ENCODE measurements around the gene FOXO3B.
"Not testable (repeated sequence)": the region's sequence is repeated elsewhere in the genome, so short reads cannot be mapped to it uniquely, and the experiment has no call there.

FOXO3B gene

GRCh38 chr17:18698473-18699103 is 16.5 kb upstream of the FOXO3B start:
- 35 to 40% methylated on average over 1 to 3 of the region's 8 CpGs for WGBS, 2 experiments (ENCODE audit: insufficient coverage in 2 of 2)
- H3K27ac ChIP-seq (ENCODE audit: low read depth, low read length, severe bottlenecking); H3K36me3 ChIP-seq (ENCODE audit: control insufficient read depth, insufficient read depth, low read length); H3K4me1 ChIP-seq (ENCODE audit: control insufficient read depth, insufficient read depth, low read length, poor library complexity, severe bottlenecking); H3K9me3 ChIP-seq (ENCODE audit: control insufficient read depth, low read length): not testable (repeated sequence)
- peak overlapping the region; percentile 49 for H3K4me3 ChIP-seq (ENCODE audit: extremely low read depth, insufficient read depth, low read length, poor library complexity, severe bottlenecking)

GRCh38 chr17:18695143-18695542 is 13.0 kb upstream of the FOXO3B start:
- H3K27ac ChIP-seq (ENCODE audit: low read depth, low read length, severe bottlenecking); H3K9me3 ChIP-seq (ENCODE audit: control insufficient read depth, low read length); H3K4me3 ChIP-seq (ENCODE audit: extremely low read depth, insufficient read depth, low read length, poor library complexity, severe bottlenecking); H3K4me1 ChIP-seq (ENCODE audit: control insufficient read depth, insufficient read depth, low read length, poor library complexity, severe bottlenecking); H3K36me3 ChIP-seq (ENCODE audit: control insufficient read depth, insufficient read depth, low read length): not testable (repeated sequence)
- WGBS, 2 experiments (ENCODE audit: insufficient coverage in 2 of 2) = 40% methylated on average over 1 of the region's 2 CpGs; no CpG with 5 or more reads in 1 of the 2 experiments

GRCh38 chr17:18682668-18683067 is 554 bp upstream of the FOXO3B start:
- H3K9me3 ChIP-seq (ENCODE audit: control insufficient read depth, low read length); H3K4me1 ChIP-seq (ENCODE audit: control insufficient read depth, insufficient read depth, low read length, poor library complexity, severe bottlenecking); H3K27ac ChIP-seq (ENCODE audit: low read depth, low read length, severe bottlenecking): not testable (repeated sequence)
- no CpG with 5 or more reads among the region's 3 CpGs for WGBS, 2 experiments (ENCODE audit: insufficient coverage in 2 of 2)
- H3K4me3 ChIP-seq (ENCODE audit: extremely low read depth, insufficient read depth, low read length, poor library complexity, severe bottlenecking) = peak overlapping the region; percentile 47
- peaks cover 20% of the 10 kb centered on the region for H3K36me3 ChIP-seq (ENCODE audit: control insufficient read depth, insufficient read depth, low read length)

GRCh38 chr17:18677381-18677780 is 4.7 kb downstream of the FOXO3B start:
- H3K36me3 ChIP-seq (ENCODE audit: control insufficient read depth, insufficient read depth, low read length) = peaks cover 44% of the 10 kb centered on the region
- H3K4me3 ChIP-seq (ENCODE audit: extremely low read depth, insufficient read depth, low read length, poor library complexity, severe bottlenecking); H3K4me1 ChIP-seq (ENCODE audit: control insufficient read depth, insufficient read depth, low read length, poor library complexity, severe bottlenecking); H3K27ac ChIP-seq (ENCODE audit: low read depth, low read length, severe bottlenecking); H3K9me3 ChIP-seq (ENCODE audit: control insufficient read depth, low read length): not testable (repeated sequence)
- 60 to 92% methylated on average over 1 to 4 of the region's 29 CpGs for WGBS, 2 experiments (ENCODE audit: insufficient coverage in 2 of 2)

GRCh38 chr17:18676928-18677327 is 5.2 kb downstream of the FOXO3B start:
- not testable (repeated sequence) for H3K4me1 ChIP-seq (ENCODE audit: control insufficient read depth, insufficient read depth, low read length, poor library complexity, severe bottlenecking); H3K9me3 ChIP-seq (ENCODE audit: control insufficient read depth, low read length); H3K27ac ChIP-seq (ENCODE audit: low read depth, low read length, severe bottlenecking); H3K4me3 ChIP-seq (ENCODE audit: extremely low read depth, insufficient read depth, low read length, poor library complexity, severe bottlenecking)
- H3K36me3 ChIP-seq (ENCODE audit: control insufficient read depth, insufficient read depth, low read length) = peaks cover 48% of the 10 kb centered on the region
- no CpG with 5 or more reads among the region's 3 CpGs for WGBS, 2 experiments (ENCODE audit: insufficient coverage in 2 of 2)

GRCh38 chr17:18672395-18673227 is 9.5 kb downstream of the FOXO3B start:
- H3K4me1 ChIP-seq (ENCODE audit: control insufficient read depth, insufficient read depth, low read length, poor library complexity, severe bottlenecking); H3K27ac ChIP-seq (ENCODE audit: low read depth, low read length, severe bottlenecking); H3K4me3 ChIP-seq (ENCODE audit: extremely low read depth, insufficient read depth, low read length, poor library complexity, severe bottlenecking): not testable (repeated sequence)
- WGBS, 2 experiments (ENCODE audit: insufficient coverage in 2 of 2) = 98 to 100% methylated on average over 8 to 13 of the region's 102 CpGs
- Histone ChIP-seq H3K36me3 (ENCODE audit: control insufficient read depth, insufficient read depth, low read length) (peaks cover 63% of the 10 kb centered on the region), H3K9me3 (ENCODE audit: control insufficient read depth, low read length) (peaks cover 29% of the 10 kb centered on the region)

DNA sequence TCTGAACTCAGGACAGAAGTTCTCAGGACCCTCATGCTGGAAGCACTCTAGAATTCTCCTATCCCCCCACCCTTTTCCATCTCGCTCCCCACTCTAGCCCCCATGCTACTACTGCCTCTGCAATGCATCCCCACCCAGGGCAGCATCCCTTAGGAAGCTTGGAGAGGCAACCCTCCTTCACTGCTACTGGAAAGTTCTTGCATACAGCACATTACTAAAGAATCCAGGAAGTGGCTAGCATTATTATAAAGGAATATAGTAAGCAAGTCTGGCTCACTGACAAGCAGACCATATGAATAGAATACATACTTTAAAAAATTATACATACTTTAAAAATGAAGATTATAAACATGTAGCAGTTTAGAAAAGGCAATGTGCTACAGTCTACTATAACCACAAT is 13.5 kb downstream of the FOXO3B start:
- 100% methylated on average over 1 of the region's 1 CpG for WGBS, 2 experiments (ENCODE audit: insufficient coverage in 2 of 2)
- H3K4me3 ChIP-seq (ENCODE audit: extremely low read depth, insufficient read depth, low read length, poor library complexity, severe bottlenecking); H3K27ac ChIP-seq (ENCODE audit: low read depth, low read length, severe bottlenecking); H3K4me1 ChIP-seq (ENCODE audit: control insufficient read depth, insufficient read depth, low read length, poor library complexity, severe bottlenecking): not testable (repeated sequence)
- H3K9me3 ChIP-seq (ENCODE audit: control insufficient read depth, low read length) = peaks cover 25% of the 10 kb centered on the region
- H3K36me3 ChIP-seq (ENCODE audit: control insufficient read depth, insufficient read depth, low read length) = peaks cover 52% of the 10 kb centered on the region

DNA sequence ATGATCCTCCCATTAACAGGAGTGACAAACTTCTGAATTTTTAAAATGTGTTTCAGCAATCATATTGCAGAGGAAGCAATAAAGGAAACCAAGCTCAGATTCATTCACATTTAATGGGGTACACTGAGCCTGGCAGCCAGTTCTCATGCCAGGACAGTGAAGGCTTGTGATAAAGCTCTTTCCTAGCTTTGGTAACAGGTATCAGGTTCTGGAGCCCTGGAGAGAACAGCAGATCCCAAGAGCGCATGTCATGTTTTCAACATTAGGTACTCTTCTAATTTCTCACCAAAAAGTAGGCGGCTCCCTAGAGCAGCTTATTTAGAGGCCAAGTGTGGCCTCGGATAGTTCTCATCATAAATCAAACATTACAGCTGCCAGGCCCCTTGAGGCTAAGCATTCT is 14.6 kb downstream of the FOXO3B start:
- not testable (repeated sequence) for H3K27ac ChIP-seq (ENCODE audit: low read depth, low read length, severe bottlenecking); H3K4me1 ChIP-seq (ENCODE audit: control insufficient read depth, insufficient read depth, low read length, poor library complexity, severe bottlenecking); H3K4me3 ChIP-seq (ENCODE audit: extremely low read depth, insufficient read depth, low read length, poor library complexity, severe bottlenecking)
- peaks cover 31% of the 10 kb centered on the region for H3K9me3 ChIP-seq (ENCODE audit: control insufficient read depth, low read length)
- peaks cover 43% of the 10 kb centered on the region for H3K36me3 ChIP-seq (ENCODE audit: control insufficient read depth, insufficient read depth, low read length)
- 100% methylated on average over 2 of the region's 3 CpGs; no CpG with 5 or more reads in 1 of the 2 experiments for whole genome bisulfite sequencing, 2 experiments (ENCODE audit: insufficient coverage in 2 of 2)

DNA sequence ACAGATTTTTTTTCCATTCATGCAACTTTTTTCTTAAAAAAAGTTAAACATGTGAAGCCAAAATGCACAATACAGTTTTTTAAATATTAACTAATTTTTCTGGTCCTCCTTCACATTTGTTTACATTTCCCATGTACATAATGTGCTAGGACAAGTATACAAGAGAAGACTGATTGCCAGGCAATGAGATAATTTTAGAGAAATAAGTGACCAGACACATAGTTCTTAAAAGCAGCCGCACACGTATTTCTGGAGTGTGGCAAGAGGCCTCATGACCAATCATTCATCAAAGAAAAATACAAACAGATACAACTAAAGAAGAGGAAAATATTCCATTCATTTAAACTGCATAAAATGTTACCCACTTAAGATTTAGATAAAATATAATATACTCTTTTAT is 15.8 kb downstream of the FOXO3B start:
- H3K4me3 ChIP-seq (ENCODE audit: extremely low read depth, insufficient read depth, low read length, poor library complexity, severe bottlenecking); H3K4me1 ChIP-seq (ENCODE audit: control insufficient read depth, insufficient read depth, low read length, poor library complexity, severe bottlenecking); H3K27ac ChIP-seq (ENCODE audit: low read depth, low read length, severe bottlenecking): not testable (repeated sequence)
- no CpG with 5 or more reads among the region's 2 CpGs for WGBS, 2 experiments (ENCODE audit: insufficient coverage in 2 of 2)
- peaks cover 38% of the 10 kb centered on the region for H3K9me3 ChIP-seq (ENCODE audit: control insufficient read depth, low read length)
- H3K36me3 ChIP-seq (ENCODE audit: control insufficient read depth, insufficient read depth, low read length) = peaks cover 33% of the 10 kb centered on the region

GRCh38 chr17:18661924-18662624 is 20.0 kb downstream of the FOXO3B start:
- not testable (repeated sequence) for H3K4me3 ChIP-seq (ENCODE audit: extremely low read depth, insufficient read depth, low read length, poor library complexity, severe bottlenecking)
- WGBS, 2 experiments (ENCODE audit: insufficient coverage in 2 of 2) = 100% methylated on average over 1 of the region's 5 CpGs; no CpG with 5 or more reads in 1 of the 2 experiments

More at GRCh38 chr17:18661924-18662624, 20.0 kb downstream of the FOXO3B start:
- H3K9me3 ChIP-seq (ENCODE audit: control insufficient read depth, low read length) = peaks cover 19% of the 10 kb centered on the region
- H3K4me1 ChIP-seq (ENCODE audit: control insufficient read depth, insufficient read depth, low read length, poor library complexity, severe bottlenecking); H3K27ac ChIP-seq (ENCODE audit: low read depth, low read length, severe bottlenecking); H3K36me3 ChIP-seq (ENCODE audit: control insufficient read depth, insufficient read depth, low read length): not testable (repeated sequence)

Data from mesodermal cell (in vitro differentiated cells).